Activated CD8-positive, alpha-beta T cell treated with anti-CD3 and anti-CD28 coated beads for 36 hours (primary cell): Measurements from ENCODE around the gene NF1. TPM values are rescaled to one million over a fixed set of nuclear protein-coding genes. Genes with fewer than 3 reads are reported as not detected.

Experiments used
- ATAC-seq: fragments of 200-7000 bp; cut with Tn5 transposase; one replicate; pipeline ENCODE4 v1.10.0; 2021; ENCODE audit warnings: mild to moderate bottlenecking, moderate library complexity
- CTCF ChIA-PET: fragments of 350-600 bp; sonication (Branson Sonifier 250); formaldehyde crosslinking; loops from one replicate; lab custom pipeline; 2021; ENCODE audit warnings: antibody characterized with exemption; lab: Charles Lee
- POLR2A ChIA-PET: fragments of 350-600 bp; sonication (Branson Sonifier 250); formaldehyde crosslinking; loops from one replicate; lab custom pipeline; 2021; ENCODE audit warnings: antibody characterized with exemption; lab: Charles Lee
- DNase-seq: peaks from one replicate; pipeline ENCODE4 v3.0.0-alpha.2; 2020
- H3K27ac Mint-ChIP-seq: one replicate; pipeline ENCODE4 v1.8.0; 2021; ENCODE audit warnings: mild to moderate bottlenecking, mixed read lengths
- H3K27me3 Mint-ChIP-seq: one replicate; pipeline ENCODE4 v1.8.0; 2021; ENCODE audit warnings: mixed read lengths
- H3K36me3 Mint-ChIP-seq: one replicate; pipeline ENCODE4 v1.8.0; 2021; ENCODE audit warnings: low read depth, mixed read lengths
- H3K4me1 Mint-ChIP-seq: one replicate; pipeline ENCODE4 v1.8.0; 2021; ENCODE audit warnings: low read depth, mixed read lengths
- H3K4me3 Mint-ChIP-seq: one replicate; pipeline ENCODE4 v1.8.0; 2021; ENCODE audit warnings: mild to moderate bottlenecking, moderate library complexity, mixed read lengths
- H3K9me3 Mint-ChIP-seq: one replicate; pipeline ENCODE4 v1.8.0; 2021; ENCODE audit warnings: mixed read lengths
- intact Hi-C: fragments of 100-400 bp; cut with micrococcal nuclease; formaldehyde crosslinking; loops from one replicate; pipeline ENCODE4 v1.10.0; 2022
- total RNA-seq, 2 experiments: library from RNA; stranded (reverse); gene quantifications; one replicate each; pipeline ENCODE4 v1.2.3, GENCODE V29; 2021
- TF ChIP-seq, protein P1 (sequence below): fragments of 200-600 bp; IDR thresholded peaks from one replicate; pipeline ENCODE4 v1.8.0; 2022; ENCODE audit warnings: antibody characterized with exemption, mild to moderate bottlenecking

NF1 gene
- total RNA-seq, 2 experiments from 2014 or later: 19.4 to 20.1 TPM

DNA sequence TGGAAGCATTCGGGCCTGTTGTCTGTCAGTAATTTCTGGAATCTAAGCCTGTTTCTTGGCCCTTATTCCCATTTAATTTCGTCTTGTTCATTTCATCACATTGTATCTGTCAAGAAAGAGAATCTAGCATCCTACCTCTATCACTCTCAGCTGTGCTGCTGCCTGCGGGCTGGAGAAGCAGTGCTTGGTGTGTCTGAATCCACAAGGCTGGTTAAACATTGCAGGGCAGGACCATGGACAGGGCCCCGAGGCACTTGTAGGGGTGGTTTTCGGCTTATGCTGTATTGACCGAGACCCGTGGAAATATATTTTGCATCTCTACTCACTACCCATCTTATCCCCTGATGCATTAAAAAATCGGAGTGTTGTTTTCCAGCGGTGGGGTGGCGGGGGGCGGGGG lies 299.8 kb downstream of the NF1 start:
- peaks cover 5% of the 10 kb centered on the region for H3K4me1 Mint-ChIP-seq
- POLR2A ChIA-PET: no interaction called here
- H3K27me3 Mint-ChIP-seq: peaks cover 47% of the 10 kb centered on the region
- DNase-seq: peak; percentile 74
- TF ChIP-seq, protein P1, sequence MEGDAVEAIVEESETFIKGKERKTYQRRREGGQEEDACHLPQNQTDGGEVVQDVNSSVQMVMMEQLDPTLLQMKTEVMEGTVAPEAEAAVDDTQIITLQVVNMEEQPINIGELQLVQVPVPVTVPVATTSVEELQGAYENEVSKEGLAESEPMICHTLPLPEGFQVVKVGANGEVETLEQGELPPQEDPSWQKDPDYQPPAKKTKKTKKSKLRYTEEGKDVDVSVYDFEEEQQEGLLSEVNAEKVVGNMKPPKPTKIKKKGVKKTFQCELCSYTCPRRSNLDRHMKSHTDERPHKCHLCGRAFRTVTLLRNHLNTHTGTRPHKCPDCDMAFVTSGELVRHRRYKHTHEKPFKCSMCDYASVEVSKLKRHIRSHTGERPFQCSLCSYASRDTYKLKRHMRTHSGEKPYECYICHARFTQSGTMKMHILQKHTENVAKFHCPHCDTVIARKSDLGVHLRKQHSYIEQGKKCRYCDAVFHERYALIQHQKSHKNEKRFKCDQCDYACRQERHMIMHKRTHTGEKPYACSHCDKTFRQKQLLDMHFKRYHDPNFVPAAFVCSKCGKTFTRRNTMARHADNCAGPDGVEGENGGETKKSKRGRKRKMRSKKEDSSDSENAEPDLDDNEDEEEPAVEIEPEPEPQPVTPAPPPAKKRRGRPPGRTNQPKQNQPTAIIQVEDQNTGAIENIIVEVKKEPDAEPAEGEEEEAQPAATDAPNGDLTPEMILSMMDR: no peak
- no peak overlapping the region for H3K27ac Mint-ChIP-seq
- H3K9me3 Mint-ChIP-seq: no peaks in the 10 kb centered on the region
- CTCF ChIA-PET: interaction anchor here (1.4 kb wide), 1 partner anchor 133 kb away, joined by 3 read pairs; no protein-coding TSS in a partner anchor
- intact Hi-C loops: loop anchor here (5.0 kb wide), 1 partner anchor 133 kb away; no protein-coding TSS in a partner anchor
- H3K36me3 Mint-ChIP-seq: no peaks in the 10 kb centered on the region
- ATAC-seq: peak; percentile 60
- no peak overlapping the region for H3K4me3 Mint-ChIP-seq

DNA sequence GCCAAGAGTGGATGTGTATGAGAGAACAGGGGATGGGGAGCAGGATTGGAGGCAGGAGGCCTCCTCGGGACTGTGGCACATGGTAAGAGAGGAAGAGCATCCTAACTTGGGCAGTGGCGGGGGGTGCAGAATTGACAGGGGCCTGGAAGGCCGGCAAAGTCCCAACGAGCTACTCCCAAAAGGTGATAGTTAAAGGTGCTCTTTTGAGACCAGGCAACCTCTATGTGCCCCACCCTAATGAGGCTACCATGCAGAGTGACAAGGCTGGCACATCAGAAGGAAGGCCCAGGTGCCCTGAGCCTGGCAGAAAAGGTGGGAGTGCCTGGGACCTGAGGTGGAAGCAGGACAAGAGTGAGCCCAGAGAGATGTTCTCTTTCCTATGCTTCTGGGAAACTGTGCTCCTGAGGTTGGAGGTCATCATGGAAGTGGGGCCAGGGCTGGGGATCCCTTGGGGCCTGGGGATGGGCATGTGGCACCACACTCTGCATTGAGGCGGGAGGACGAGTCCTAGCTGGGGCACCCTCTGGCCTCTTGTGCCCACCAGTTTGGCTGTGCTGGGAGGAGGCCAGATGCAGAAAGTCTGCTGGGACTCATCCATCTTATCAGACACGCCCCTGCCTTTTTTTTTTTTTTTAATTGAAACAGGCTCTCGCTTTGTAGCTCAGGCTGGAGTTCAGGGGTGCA lies 302.6 kb downstream of the NF1 start:
- intact Hi-C loops: no loop called here
- DNase-seq (no peak), ATAC-seq (no peak)
- POLR2A ChIA-PET: interaction anchor here (0.8 kb wide), 1 partner anchor 345 kb away, joined by 3 read pairs; no protein-coding TSS in a partner anchor
- Mint-ChIP-seq H3K27me3 (peaks cover 29% of the 10 kb centered on the region), H3K36me3 (no peaks in the 10 kb centered on the region), H3K4me3 (no peak overlapping the region), H3K27ac (no peak overlapping the region), H3K4me1 (peaks cover 2% of the 10 kb centered on the region), H3K9me3 (no peaks in the 10 kb centered on the region)
- TF ChIP-seq, protein P1: no peak
- CTCF ChIA-PET: interaction anchor here (1.4 kb wide), 1 partner anchor 37 kb away, joined by 3 read pairs; no protein-coding TSS in a partner anchor

- Mint-ChIP-seq H3K36me3 (no peaks in the 10 kb centered on the region), H3K27me3 (peaks cover 16% of the 10 kb centered on the region), H3K27ac (no peak overlapping the region), H3K9me3 (no peaks in the 10 kb centered on the region), H3K4me3 (no peak overlapping the region), H3K4me1 (no peaks in the 10 kb centered on the region)
- ChIA-PET POLR2A (no interaction called here), CTCF (no interaction called here)
- DNase-seq: no peak
- TF ChIP-seq, protein P1: no peak
- ATAC-seq: no peak
- intact Hi-C loops: no loop called here
Measured at GRCh38 chr17:31398381-31399311, 303.9 kb downstream of the NF1 start.

- intact Hi-C loops: no loop called here
- Mint-ChIP-seq H3K9me3 (no peaks in the 10 kb centered on the region), H3K4me3 (no peak overlapping the region), H3K36me3 (no peaks in the 10 kb centered on the region), H3K27ac (no peak overlapping the region), H3K27me3 (peaks cover 3% of the 10 kb centered on the region), H3K4me1 (no peaks in the 10 kb centered on the region)
- POLR2A ChIA-PET: no interaction called here
- TF ChIP-seq, protein P1: no peak
- DNase-seq: no peak
- no peak for ATAC-seq
- CTCF ChIA-PET: no interaction called here
Measured at GRCh38 chr17:31400481-31400950, 305.7 kb downstream of the NF1 start.
